H1 (cell line): ENCODE results near the gene TLE3. TPM values are rescaled to one million over a fixed set of nuclear protein-coding genes. Genes with fewer than 3 reads are reported as not detected.

Source experiments
- CTCF ChIA-PET: fragments of 300-600 bp; sonication (Branson Sonifier 250); formaldehyde crosslinking; loops from one replicate; lab custom pipeline; 2021; ENCODE audit not compliant: partially characterized antibody; lab: Charles Lee
- POLR2A ChIA-PET: fragments of 300-600 bp; sonication (Branson Sonifier 250); formaldehyde crosslinking; loops from one replicate; lab custom pipeline; 2021; ENCODE audit warnings: inconsistent platforms; ENCODE audit not compliant: partially characterized antibody; lab: Charles Lee
- DNase-seq, 2 experiments: peaks; one replicate each; pipeline versions ENCODE4 v3.0.0 to v3.0.0-alpha.2; 2010 to 2022; ENCODE audit warnings: low spot score in 2 of 2, low read depth in 1 of 2, mixed read lengths in 1 of 2
- FAIRE-seq: peaks from 2 replicates; lab custom pipeline; 2011; peaks lifted over from hg19 to GRCh38; lab: Jason Lieb, UNC
- H2AFZ ChIP-seq: 2 replicates; pipeline ENCODE4 v1.8.1; 2012; ENCODE audit warnings: low read length, inconsistent platforms
- H2AK5ac ChIP-seq: 2 replicates; pipeline ENCODE4 v1.6.1; 2013; ENCODE audit warnings: low read depth, low read length
- H2BK120ac ChIP-seq: replicated peaks from 2 replicates; pipeline ENCODE3; 2013; ENCODE audit warnings: low read depth, low read length, inconsistent platforms
- H2BK12ac ChIP-seq: 2 replicates; pipeline ENCODE4 v1.6.1; 2013; ENCODE audit warnings: low read depth, low read length
- H2BK15ac ChIP-seq: 2 replicates; pipeline ENCODE4 v1.6.1; 2013; ENCODE audit warnings: low read length
- H2BK20ac ChIP-seq: 2 replicates; pipeline ENCODE4 v1.6.1; 2013; ENCODE audit warnings: low read length
- H2BK5ac ChIP-seq: 2 replicates; pipeline ENCODE4 v1.6.1; 2013; ENCODE audit warnings: low read depth, low read length
- H3K14ac ChIP-seq: 2 replicates; pipeline ENCODE4 v1.6.1; 2013; ENCODE audit warnings: inconsistent platforms; ENCODE audit not compliant: insufficient read length
- H3K18ac ChIP-seq: 2 replicates; pipeline ENCODE4 v1.6.1; 2013; ENCODE audit warnings: low read length; ENCODE audit errors: extremely low read depth
- H3K23ac ChIP-seq: 2 replicates; pipeline ENCODE4 v1.6.1; 2013; ENCODE audit warnings: inconsistent platforms; ENCODE audit not compliant: insufficient read length
- H3K23me2 ChIP-seq: 2 replicates; pipeline ENCODE4 v1.6.1; 2013; ENCODE audit warnings: low read depth, low read length
- H3K27ac ChIP-seq: 2 replicates; pipeline ENCODE4 v1.6.1; 2011; ENCODE audit warnings: low read depth, low read length, inconsistent platforms
- H3K27me3 ChIP-seq, 4 experiments: replicated peaks in 1 of 4; 1 replicate in 1 of 4; 2 replicates in 3 of 4; pipeline versions ENCODE4 v1.6.1 to v1.8.1; 2011 to 2013; ENCODE audit warnings: low read length in 3 of 4, mild to moderate bottlenecking in 3 of 4, inconsistent platforms in 2 of 4, mixed read lengths in 2 of 4, moderate library complexity in 1 of 4; ENCODE audit not compliant: control insufficient read depth in 3 of 4, insufficient read depth in 3 of 4; ENCODE audit errors: extremely low read depth in 1 of 4
- H3K36me3 ChIP-seq, 4 experiments: 2 replicates each; pipeline versions ENCODE4 v1.6.1 to v1.8.1; 2011 to 2013; ENCODE audit warnings: mild to moderate bottlenecking in 4 of 4, low read length in 3 of 4, moderate library complexity in 2 of 4, control low read depth in 1 of 4, inconsistent platforms in 1 of 4; ENCODE audit not compliant: insufficient read depth in 4 of 4, control insufficient read depth in 2 of 4
- H3K4ac ChIP-seq: replicated peaks from 2 replicates; pipeline ENCODE3; 2013; ENCODE audit warnings: low read length, low read depth, mixed read lengths, inconsistent platforms; ENCODE audit not compliant: insufficient read length
- H3K4me1 ChIP-seq, 4 experiments: replicated peaks in 1 of 4; 1 replicate in 1 of 4; 2 replicates in 3 of 4; pipeline versions ENCODE4 v1.6.1 to v1.8.1; 2011 to 2013; ENCODE audit warnings: low read length in 3 of 4, inconsistent platforms in 2 of 4, mixed read lengths in 1 of 4; ENCODE audit not compliant: insufficient read depth in 4 of 4, control insufficient read depth in 3 of 4
- H3K4me2 ChIP-seq, 2 experiments: 2 replicates each; pipeline versions ENCODE4 v1.6.1 to v1.8.1; 2011 to 2013; ENCODE audit warnings: low read depth in 2 of 2, low read length in 2 of 2, control low read depth in 1 of 2, inconsistent platforms in 1 of 2, mild to moderate bottlenecking in 1 of 2; ENCODE audit not compliant: insufficient read depth in 1 of 2
- H3K4me3 ChIP-seq, 4 experiments: fragments of 200-600, 300-600 bp in 1 of 4; sonication (generic), shearing (Covaris generic), sonication (Bioruptor Twin) in 1 of 4; 2 replicates each; pipeline versions ENCODE4 v1.5.1 to v1.8.1; 2011 to 2016; ENCODE audit warnings: low read length in 4 of 4, low read depth in 3 of 4, control low read depth in 2 of 4, inconsistent platforms in 2 of 4, mild to moderate bottlenecking in 2 of 4, mixed read lengths in 1 of 4, moderate library complexity in 1 of 4; ENCODE audit not compliant: insufficient read depth in 2 of 4; ENCODE audit errors: extremely low read depth in 1 of 4
- H3K56ac ChIP-seq: replicated peaks from 2 replicates; pipeline ENCODE3; 2013; ENCODE audit warnings: low read depth, mild to moderate bottlenecking, mixed read lengths, low read length, inconsistent platforms; ENCODE audit not compliant: insufficient read length
- H3K79me1 ChIP-seq: 2 replicates; pipeline ENCODE4 v1.6.1; 2013; ENCODE audit warnings: low read depth, low read length, control low read depth
- H3K79me2 ChIP-seq, 2 experiments: 2 replicates each; pipeline versions ENCODE4 v1.6.1 to v1.8.1; 2012 to 2013; ENCODE audit warnings: low read length in 2 of 2, mild to moderate bottlenecking in 2 of 2, inconsistent platforms in 1 of 2; ENCODE audit not compliant: insufficient read depth in 2 of 2, control insufficient read depth in 1 of 2
- H3K9ac ChIP-seq, 4 experiments: replicated peaks in 1 of 4; 1 replicate in 1 of 4; 2 replicates in 3 of 4; pipeline versions ENCODE4 v1.6.1 to v1.8.1; 2011 to 2013; ENCODE audit warnings: low read depth in 3 of 4, low read length in 3 of 4, control low read depth in 2 of 4, mild to moderate bottlenecking in 2 of 4, moderate library complexity in 2 of 4, inconsistent platforms in 1 of 4; ENCODE audit errors: extremely low read depth in 1 of 4
- H3K9me3 ChIP-seq, 2 experiments: 2 replicates each; pipeline versions ENCODE4 v1.6.1 to v1.8.1; 2012 to 2013; ENCODE audit warnings: mild to moderate bottlenecking in 2 of 2, moderate library complexity in 2 of 2, control low read depth in 1 of 2, inconsistent platforms in 1 of 2, low read depth in 1 of 2, low read length in 1 of 2, mixed read lengths in 1 of 2; ENCODE audit not compliant: insufficient read depth in 2 of 2
- H4K20me1 ChIP-seq, 2 experiments: replicated peaks in 1 of 2; 2 replicates each; pipeline versions ENCODE3 to v1.8.1; 2011 to 2013; ENCODE audit warnings: inconsistent platforms in 2 of 2, low read length in 2 of 2, mild to moderate bottlenecking in 1 of 2; ENCODE audit not compliant: insufficient read depth in 2 of 2, control insufficient read depth in 1 of 2
- H4K5ac ChIP-seq: 2 replicates; pipeline ENCODE4 v1.6.1; 2013; ENCODE audit warnings: low read length, low read depth, mixed read lengths, inconsistent platforms; ENCODE audit not compliant: insufficient read length
- H4K8ac ChIP-seq: 2 replicates; pipeline ENCODE4 v1.8.0; 2013; ENCODE audit warnings: mild to moderate bottlenecking, moderate library complexity, low read length, inconsistent platforms; ENCODE audit not compliant: insufficient read depth; ENCODE audit errors: extremely low read depth
- H4K91ac ChIP-seq: replicated peaks from 2 replicates; pipeline ENCODE3; 2013; ENCODE audit warnings: low read length, mixed read lengths, inconsistent platforms; ENCODE audit not compliant: insufficient read length
- BRCA1 ChIP-seq: IDR thresholded peaks from 2 replicates; pipeline ENCODE4 v1.6.1; 2012; ENCODE audit warnings: low read depth, low read length, improper control_type of control experiment
- CEBPB ChIP-seq: IDR thresholded peaks from 2 replicates; pipeline ENCODE4 v1.6.1; 2012; ENCODE audit warnings: low read depth, low read length
- CHD2 ChIP-seq: IDR thresholded peaks from 2 replicates; pipeline ENCODE4 v1.6.1; 2012; ENCODE audit warnings: low read length, improper control_type of control experiment
- CREB1 ChIP-seq: IDR thresholded peaks from 2 replicates; pipeline ENCODE4 v1.6.1; 2012; ENCODE audit warnings: inconsistent platforms
- CTBP2 ChIP-seq: IDR thresholded peaks from 2 replicates; pipeline ENCODE4 v1.7.0; 2011; ENCODE audit warnings: borderline replicate concordance, mild to moderate bottlenecking, moderate library complexity, mixed read lengths, low read length; ENCODE audit not compliant: insufficient read depth, insufficient read length
- NANOG ChIP-seq: IDR thresholded peaks from 2 replicates; pipeline ENCODE4 v1.6.1; 2011; ENCODE audit warnings: low read length, low read depth, mild to moderate bottlenecking, inconsistent platforms; ENCODE audit not compliant: insufficient read depth, poor library complexity, severe bottlenecking
- POU5F1 ChIP-seq: IDR thresholded peaks from 2 replicates; pipeline ENCODE4 v1.6.1; 2011; ENCODE audit warnings: low read depth, mild to moderate bottlenecking, low read length, moderate library complexity
- SP1 ChIP-seq: IDR thresholded peaks from 2 replicates; pipeline ENCODE4 v1.6.1; 2011; ENCODE audit warnings: low read depth, low read length
- TAF7 ChIP-seq: optimal IDR thresholded peaks from 2 replicates; pipeline ENCODE3; 2011; ENCODE audit warnings: low read depth, mild to moderate bottlenecking, inconsistent platforms, low read length, moderate library complexity, borderline replicate concordance
- WGBS, 2 experiments: shearing (Covaris generic) in 1 of 2; methylation state at CpG; one replicate each; pipeline versions ENCODE4 v1.1.6 to v1.1.7; 2013 to 2015; ENCODE audit warnings: low lambda C conversion rate in 2 of 2, mixed read lengths in 2 of 2, inconsistent platforms in 1 of 2, low coverage in 1 of 2, missing lambda C conversion rate in 1 of 2; ENCODE audit not compliant: insufficient replicate concordance in 2 of 2, insufficient coverage in 1 of 2, insufficient read length in 1 of 2; ENCODE audit errors: extremely low coverage in 1 of 2, missing lambda C conversion rate in 1 of 2; 5-methylcytosine and 5-hydroxymethylcytosine counted together
- polyA plus RNA-seq, 7 experiments: library from polyadenylated mRNA; depleted of rRNA in 3 of 7; stranded (reverse) in 5 of 7; unstranded in 2 of 7; fragments of >200 nt in 5 of 7; fragments of 200-250 nt in 2 of 7; gene quantifications; 1 replicate in 5 of 7; 2 replicates in 1 of 7; 4 replicates in 1 of 7; pipeline versions ENCODE4 v1.2.1 to v1.2.3, GENCODE V29; 2011 to 2013; ENCODE audit warnings: missing spikeins in 2 of 7, mixed read lengths in 2 of 7
- total RNA-seq: library from RNA; stranded (reverse); fragmentation: NEBNext Ultra II Directional; extraction: Animal tissue kit (Norgen Biotek cat#: 25700); gene quantifications from 2 replicates; pipeline ENCODE4 v1.2.1, GENCODE V29; 2021

The TLE3 gene
- total and polyA plus RNA-seq, 2 of the 8 experiments (the other 6 are each of a cell fraction or from before 2014, with no cell fraction given): 25.1 to 61.2 TPM

- H3K23me2 ChIP-seq: peaks cover 13% of the 10 kb centered on the region; the same call in 1 of the 2 replicates
- DNase-seq: no peak
- no peak overlapping the region for H4K91ac ChIP-seq
- H3K23ac ChIP-seq: no peak overlapping the region
- H3K79me2 ChIP-seq: peaks cover 6 to 75% of the 10 kb centered on the region in 2 experiments
- peaks cover 8% of the 10 kb centered on the region; the same call in 1 of the 2 replicates for H3K79me1 ChIP-seq
- H3K27ac ChIP-seq: no peak overlapping the region
- no peak overlapping the region for H4K5ac ChIP-seq
- TF ChIP-seq SP1: no peak
- no peak for TF ChIP-seq CHD2
- TF ChIP-seq CEBPB: peak; percentile 62; the same call in 1 of the 2 replicates
- no peak for TF ChIP-seq NANOG
- no peak for TF ChIP-seq CREB1
- TF ChIP-seq TAF7: no peak
- TF ChIP-seq POU5F1: no peak
- no peak for TF ChIP-seq CTBP2
- TF ChIP-seq BRCA1: no peak
- H3K14ac ChIP-seq: no peak overlapping the region
- no peak overlapping the region for H3K4ac ChIP-seq
- peaks cover 0 to 51% (median 8%) of the 10 kb centered on the region in 4 experiments; a peak in 3 of 8 replicates for H3K36me3 ChIP-seq
- H4K20me1 ChIP-seq: peaks cover 39 to 41% of the 10 kb centered on the region in 2 experiments
- H2BK5ac ChIP-seq: peak overlapping the region; percentile 45; the same call in 1 of the 2 replicates
- peaks cover 0 to 4% (median 0%) of the 10 kb centered on the region in 4 experiments; a peak in 4 of 7 replicates for H3K27me3 ChIP-seq
- H3K9ac ChIP-seq: no peak overlapping the region
- H4K8ac ChIP-seq: no peak overlapping the region
- H2BK20ac ChIP-seq: no peak overlapping the region
- WGBS, 2 experiments: 32% methylated on average over 3 of the region's 3 CpGs; no CpG with 5 or more reads in 1 of the 2 experiments
- no peak overlapping the region for H2BK12ac ChIP-seq
- H3K4me2 ChIP-seq: peak overlapping the region; percentile 74 to 99
- ChIA-PET CTCF (interaction anchor here (0.7 to 1.5 kb wide), 4 partner anchors 10 to 179 kb away, joined by 3 to 4 read pairs (median 3); no protein-coding TSS in a partner anchor), POLR2A (interaction anchor here (1.0 to 12.8 kb wide), 8 partner anchors 10 to 61 kb away, joined by 3 to 151 read pairs (median 5); no protein-coding TSS in a partner anchor)
- H2BK120ac ChIP-seq: no peak overlapping the region
- peaks cover 25 to 59% (median 42%) of the 10 kb centered on the region in 4 experiments for H3K4me1 ChIP-seq
- H2AFZ ChIP-seq: no peak overlapping the region
- H3K56ac ChIP-seq: no peak overlapping the region
- no peak overlapping the region for H2BK15ac ChIP-seq
- H2AK5ac ChIP-seq: peak overlapping the region; percentile 25; the same call in 1 of the 2 replicates
- FAIRE-seq: no peak
- H3K9me3 ChIP-seq: no peaks in the 10 kb centered on the region
- H3K4me3 ChIP-seq: peak overlapping the region in 3 of 4 experiments; percentile 26 to 99 (median 40); a peak in 4 of 8 replicates
- no peak overlapping the region for H3K18ac ChIP-seq
Observed at GRCh38 chr15:70093070-70093469, 4.6 kb downstream of the TLE3 start.
